Gastrocnemius medialis (tissue), 4 donors: ENCODE measurements around the gene CACNB4.

Source experiments
- CTCF ChIP-seq, 5 experiments: fragments of 450-650 bp in 3 of 5; fragments of 200-600 bp in 2 of 5; sonication (generic) in 2 of 5; IDR thresholded peaks in 4 of 5; conservative IDR thresholded peaks in 1 of 5; 1 replicate in 4 of 5; 2 replicates in 1 of 5; pipeline ENCODE4 v1.5.1; 2016 to 2019; ENCODE audit warnings: antibody characterized with exemption in 5 of 5, mild to moderate bottlenecking in 3 of 5, moderate library complexity in 3 of 5
- POLR2A ChIP-seq, 2 donors: fragments of 450-650 bp; IDR thresholded peaks; one replicate each; pipeline ENCODE4 v1.6.1; 2017; ENCODE audit warnings: antibody characterized with exemption in 2 of 2, mild to moderate bottlenecking in 2 of 2, moderate library complexity in 2 of 2

GRCh38 chr2:152033011-152033925 is 65.6 kb downstream of the CACNB4 start:
- TF ChIP-seq CTCF (IDR thresholded peaks at IDR 0.05 in 4 of 5, conservative IDR thresholded peaks at IDR 0.05 in 1 of 5) (no peak), POLR2A (IDR thresholded peaks at IDR 0.05) (no peak)
